Esophagus squamous epithelium (tissue), 4 donors: ENCODE data around the gene SORCS1.

Experiments used
- CTCF ChIP-seq, 6 experiments: fragments of 450-650 bp in 4 of 6; fragments of 200-600 bp in 2 of 6; sonication (generic) in 2 of 6; IDR thresholded peaks; one replicate each; pipeline ENCODE4 v1.5.1; 2016 to 2019; ENCODE audit warnings: antibody characterized with exemption in 6 of 6, mild to moderate bottlenecking in 4 of 6, moderate library complexity in 4 of 6
- POLR2A ChIP-seq, 4 donors: fragments of 450-650 bp; IDR thresholded peaks; one replicate each; pipeline ENCODE4 v1.6.1; 2017; ENCODE audit warnings: antibody characterized with exemption in 4 of 4, mild to moderate bottlenecking in 4 of 4, moderate library complexity in 3 of 4

DNA sequence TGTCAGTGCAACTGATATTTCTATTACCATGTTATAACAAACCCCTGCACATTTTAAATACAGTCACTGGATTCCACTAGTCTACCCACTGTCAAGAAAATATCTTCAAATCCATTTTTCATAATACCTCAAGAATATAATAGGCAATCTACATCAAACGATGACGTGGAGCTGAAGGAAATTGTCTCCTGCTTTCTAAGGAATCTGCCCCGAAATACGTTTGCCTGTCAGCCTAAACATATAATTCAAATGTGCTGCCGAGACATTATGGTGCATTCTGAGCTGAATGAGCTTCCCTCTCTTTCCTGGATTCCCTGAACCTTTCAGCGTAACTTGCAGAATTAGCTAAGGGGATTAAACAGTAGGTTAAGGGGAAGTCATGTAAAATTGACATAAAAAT lies 306.8 kb downstream of the SORCS1 start:
- no peak for TF ChIP-seq POLR2A (IDR thresholded peaks at IDR 0.05)
- TF ChIP-seq CTCF (IDR thresholded peaks at IDR 0.05): no peak
